IPS-18c (cell line): ENCODE measurements around the gene CLDN7.
A peak's percentile ranks its signal among the peaks of the same experiment; 100 is the strongest.

Experiments used
- H3K4me3 ChIP-seq: 2 replicates; pipeline ENCODE4 v1.7.0; 2013; ENCODE audit warnings: low read depth, mild to moderate bottlenecking, low read length, moderate library complexity; ENCODE audit not compliant: insufficient read depth
- H3K9me3 ChIP-seq: one replicate; pipeline ENCODE4 v1.6.1; 2013; ENCODE audit warnings: mild to moderate bottlenecking, low read length, moderate library complexity; ENCODE audit not compliant: control insufficient read depth, insufficient read depth

The CLDN7 gene

GRCh38 chr17:7229504-7229903 is 32.8 kb downstream of the CLDN7 start:
- H3K4me3 ChIP-seq = no peak overlapping the region
- H3K9me3 ChIP-seq = no peaks in the 10 kb centered on the region

GRCh38 chr17:7228920-7229319 is 33.4 kb downstream of the CLDN7 start:
- Histone ChIP-seq H3K4me3 (no peak overlapping the region), H3K9me3 (no peaks in the 10 kb centered on the region)

GRCh38 chr17:7226721-7227710 is 35.3 kb downstream of the CLDN7 start:
- Histone ChIP-seq H3K9me3 (no peaks in the 10 kb centered on the region), H3K4me3 (no peak overlapping the region)

- Histone ChIP-seq H3K4me3 (no peak overlapping the region), H3K9me3 (no peaks in the 10 kb centered on the region)
Observed at GRCh38 chr17:7225711-7226331, 36.5 kb downstream of the CLDN7 start.

GRCh38 chr17:7224661-7225111 is 37.6 kb downstream of the CLDN7 start:
- H3K9me3 ChIP-seq = no peaks in the 10 kb centered on the region
- H3K4me3 ChIP-seq = no peak overlapping the region

GRCh38 chr17:7224110-7224509 is 38.2 kb downstream of the CLDN7 start:
- Histone ChIP-seq H3K4me3 (no peak overlapping the region), H3K9me3 (no peaks in the 10 kb centered on the region)

- H3K9me3 ChIP-seq = no peaks in the 10 kb centered on the region
- no peak overlapping the region for H3K4me3 ChIP-seq
Observed at GRCh38 chr17:7223375-7223774, 38.9 kb downstream of the CLDN7 start.

GRCh38 chr17:7222972-7223292 is 39.3 kb downstream of the CLDN7 start:
- no peaks in the 10 kb centered on the region for H3K9me3 ChIP-seq
- no peak overlapping the region for H3K4me3 ChIP-seq

GRCh38 chr17:7222093-7222971 is 39.9 kb downstream of the CLDN7 start:
- no peaks in the 10 kb centered on the region for H3K9me3 ChIP-seq
- no peak overlapping the region for H3K4me3 ChIP-seq

- H3K9me3 ChIP-seq = no peaks in the 10 kb centered on the region
- no peak overlapping the region for H3K4me3 ChIP-seq
Observed at GRCh38 chr17:7221278-7222092, 40.8 kb downstream of the CLDN7 start.

GRCh38 chr17:7220593-7221277 is 41.5 kb downstream of the CLDN7 start:
- peak overlapping the region; percentile 85 for H3K4me3 ChIP-seq
- H3K9me3 ChIP-seq = no peaks in the 10 kb centered on the region

- peak within 1 kb of the TSS; percentile 85 for H3K4me3 ChIP-seq
- H3K9me3 ChIP-seq = no peaks in the 10 kb centered on the region
Observed at GRCh38 chr17:7219812-7220592, 42.3 kb downstream of the CLDN7 start, which contains the start of the genes ACADVL and DLG4. Gene ACADVL (plus strand): TSS chr17:7219938. CDS start chr17:7219985, 47 bp downstream. Gene DLG4 (minus strand): TSS chr17:7219836.

- no peaks in the 10 kb centered on the region for H3K9me3 ChIP-seq
- H3K4me3 ChIP-seq = peak overlapping the region; percentile 85; the same call in 1 of the 2 replicates
Observed at GRCh38 chr17:7219229-7219811, 43.0 kb downstream of the CLDN7 start.

- Histone ChIP-seq H3K9me3 (no peaks in the 10 kb centered on the region), H3K4me3 (0 out of 2 replicates have a peak overlapping the region, but pooled peaks have one; percentile 85)
Observed at GRCh38 chr17:7218758-7219157, 43.5 kb downstream of the CLDN7 start.

GRCh38 chr17:7218166-7218565 is 44.1 kb downstream of the CLDN7 start:
- H3K9me3 ChIP-seq = no peaks in the 10 kb centered on the region
- no peak overlapping the region; the same call in 1 of the 2 replicates for H3K4me3 ChIP-seq
